ENCODE results near the gene APOA4. TPM values are rescaled to one million over a fixed set of nuclear protein-coding genes. Genes with fewer than 3 reads are reported as not detected.
A peak's percentile ranks its signal among the peaks of the same experiment; 100 is the strongest.

Gene APOA4
- total and polyA plus RNA-seq, 9 of the 15 experiments (the other 6 are each of a cell fraction or from before 2014, with no cell fraction given): 0.07 TPM; not detected in 8

GRCh38 chr11:116773203-116774097, 49.7 kb downstream of the APOA4 start (continued):
- TF ChIP-seq NRF1 (conservative IDR thresholded peaks at IDR 0.05 in 1 of 2, IDR thresholded peaks at IDR 0.05 in 1 of 2) (peak in 1 of 2 experiments; percentile 27; a peak in 1 of 4 replicates), THRAP3 (IDR thresholded peaks at IDR 0.05; ENCODE audit: borderline replicate concordance) (no peak), POLR2G (IDR thresholded peaks at IDR 0.05; ENCODE audit: low read depth, low read length) (no peak), SMAD4 (CRISPR knock-in tag; conservative IDR thresholded peaks at IDR 0.05) (no peak), ZNF589 (CRISPR knock-in tag; IDR thresholded peaks at IDR 0.05; ENCODE audit: low read depth) (no peak), SMAD1 (IDR thresholded peaks at IDR 0.05; ENCODE audit: low read depth, low read length, partially characterized antibody) (no peak), CXXC5 (CRISPR knock-in tag; IDR thresholded peaks at IDR 0.05) (peak; percentile 33; the same call in 1 of the 2 replicates), POLR3A (IDR thresholded peaks at IDR 0.05; ENCODE audit: borderline replicate concordance, extremely low read depth, insufficient read depth, insufficient read length) (no peak), KAT8 (IDR thresholded peaks at IDR 0.05; ENCODE audit: low read depth) (no peak), SMC3 (conservative IDR thresholded peaks at IDR 0.05; ENCODE audit: insufficient read depth, low read depth, low read length) (no peak), PML (IDR thresholded peaks at IDR 0.05; ENCODE audit: low read length) (no peak), SMAD2 (IDR thresholded peaks at IDR 0.05; ENCODE audit: low read depth, low read length) (no peak), MXI1 (IDR thresholded peaks at IDR 0.05; ENCODE audit: low read depth, low read length) (no peak), TCF15 (CRISPR knock-in tag; IDR thresholded peaks at IDR 0.05) (no peak), SMARCA4 (IDR thresholded peaks at IDR 0.05) (peak; percentile 58), E2F3 (CRISPR knock-in tag; IDR thresholded peaks at IDR 0.05) (no peak), ZNF668 (CRISPR knock-in tag; IDR thresholded peaks at IDR 0.05) (no peak), MNT (conservative IDR thresholded peaks at IDR 0.05) (peak in 1 of 2 experiments; percentile 41; a peak in 1 of 4 replicates), ELF4 (CRISPR knock-in tag; IDR thresholded peaks at IDR 0.05) (no peak), ZNF644 (tag; IDR thresholded peaks at IDR 0.05; ENCODE audit: low read depth) (peak; percentile 27; the same call in 1 of the 2 replicates)
- TF ChIP-seq, protein P1, sequence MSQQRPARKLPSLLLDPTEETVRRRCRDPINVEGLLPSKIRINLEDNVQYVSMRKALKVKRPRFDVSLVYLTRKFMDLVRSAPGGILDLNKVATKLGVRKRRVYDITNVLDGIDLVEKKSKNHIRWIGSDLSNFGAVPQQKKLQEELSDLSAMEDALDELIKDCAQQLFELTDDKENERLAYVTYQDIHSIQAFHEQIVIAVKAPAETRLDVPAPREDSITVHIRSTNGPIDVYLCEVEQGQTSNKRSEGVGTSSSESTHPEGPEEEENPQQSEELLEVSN (IDR thresholded peaks at IDR 0.05; ENCODE audit: borderline replicate concordance in 1 of 2, extremely low read depth in 1 of 2, insufficient read depth in 1 of 2, insufficient read length in 1 of 2, low read depth in 1 of 2, low read length in 1 of 2, poor library complexity in 1 of 2, severe bottlenecking in 1 of 2): peak in 1 of 2 experiments; percentile 22
